Kidney capillary endothelial cell (primary cell): ENCODE data around the gene MT1H.
A peak's percentile ranks its signal among the peaks of the same experiment; 100 is the strongest.
"Not testable (repeated sequence)": the region's sequence is repeated elsewhere in the genome, so short reads cannot be mapped to it uniquely, and the experiment has no call there.

Source experiments
- DNase-seq: peaks from one replicate; pipeline ENCODE4 v3.0.0-alpha.2; 2018; ENCODE audit warnings: low spot score

MT1H gene

DNA sequence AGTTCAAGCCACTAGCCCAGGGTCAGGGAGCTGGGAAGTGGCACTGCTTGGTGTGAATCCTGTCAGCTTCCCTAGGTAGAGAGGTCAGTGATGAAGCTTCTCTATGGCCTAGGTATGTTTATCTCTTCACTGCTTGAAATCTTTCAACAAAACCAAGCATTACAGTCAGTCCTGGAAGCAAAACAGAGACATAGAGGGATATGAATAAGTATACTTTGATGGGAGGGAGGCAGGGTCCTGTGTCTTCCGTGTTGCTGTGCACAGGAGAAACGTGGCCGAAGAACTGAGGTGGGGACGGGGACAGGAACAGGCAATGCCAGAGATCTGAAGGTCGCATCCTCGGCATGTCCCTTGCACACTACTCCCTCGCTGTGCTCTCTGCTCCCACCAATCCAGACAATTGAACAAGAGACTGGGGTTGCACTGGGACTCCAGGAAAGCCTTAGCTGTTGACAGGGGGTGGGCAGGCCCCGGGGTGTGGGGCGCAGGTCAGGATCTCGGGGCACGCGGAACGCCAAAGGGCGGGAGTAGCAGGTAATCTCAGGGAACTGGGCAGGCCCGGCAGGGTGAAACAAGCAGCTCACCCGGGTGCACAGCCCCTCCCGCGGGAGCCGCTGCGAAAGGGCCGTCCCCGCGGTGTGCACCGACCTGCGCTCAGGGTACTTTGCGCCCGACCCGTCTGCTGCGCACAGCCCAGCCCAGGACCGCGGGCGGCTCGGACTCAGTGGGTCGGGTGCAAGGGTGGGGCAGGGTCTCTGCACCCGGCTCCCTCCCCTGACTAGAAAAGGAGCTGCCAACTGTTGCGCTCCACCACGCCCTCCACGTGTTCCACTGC lies at the start of gene MT1H:
TSS of gene MT1H (plus strand) at position 810 of the 835 bp plus-strand sequence. CDS start 71 bp downstream, outside the sequence.
- no peak for DNase-seq

DNA sequence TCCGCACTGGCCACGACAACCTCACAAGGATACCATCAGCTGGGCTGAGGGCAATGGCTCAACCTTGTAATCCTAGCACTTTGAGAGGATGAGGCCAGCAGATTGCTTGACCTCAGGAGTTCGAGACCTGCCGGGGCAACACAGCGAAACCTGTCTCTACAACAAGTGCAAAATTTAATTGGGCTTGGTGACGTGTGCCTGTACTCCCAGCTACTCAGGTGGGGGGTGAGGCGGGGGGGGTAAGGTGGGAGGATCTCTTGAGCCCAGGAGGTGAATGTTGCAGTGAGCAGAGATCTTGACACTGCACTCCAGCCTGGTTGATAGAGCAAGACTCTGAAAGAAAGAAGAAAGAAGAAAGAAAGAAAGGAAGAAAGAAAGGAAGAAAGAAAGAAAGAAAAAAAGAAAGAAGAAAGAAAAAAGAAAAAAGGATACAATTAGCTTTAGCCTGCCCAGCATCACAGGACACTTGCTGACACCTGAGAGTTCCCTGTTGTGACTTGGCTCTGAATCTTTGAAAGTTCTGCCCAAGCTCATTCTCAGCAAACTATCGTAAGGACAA lies 49.2 kb upstream of the MT1H start:
- no peak for DNase-seq

GRCh38 chr16:56621665-56622445 lies 47.8 kb upstream of the MT1H start:
- not testable (repeated sequence) for DNase-seq

GRCh38 chr16:56623184-56623583 lies 46.4 kb upstream of the MT1H start:
- not testable (repeated sequence) for DNase-seq

DNA sequence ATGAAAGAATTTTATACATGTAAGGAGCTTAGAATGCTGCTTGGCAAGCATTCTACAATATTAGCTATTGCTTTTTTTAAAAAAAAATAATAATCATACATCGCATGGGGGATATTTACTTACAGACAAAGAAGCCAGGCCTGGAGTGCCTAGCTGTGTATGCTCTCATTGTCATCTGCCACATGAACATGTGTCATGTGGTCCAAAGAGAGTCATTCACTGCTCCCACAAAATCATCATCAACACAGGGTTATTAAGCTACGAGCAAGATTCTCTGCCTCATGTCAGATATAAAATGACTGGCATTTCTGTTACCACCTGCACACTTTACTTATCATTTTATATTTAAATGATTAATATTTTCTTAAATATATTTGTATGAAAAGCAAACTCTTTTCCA lies 46.0 kb upstream of the MT1H start:
- DNase-seq: no peak

DNA sequence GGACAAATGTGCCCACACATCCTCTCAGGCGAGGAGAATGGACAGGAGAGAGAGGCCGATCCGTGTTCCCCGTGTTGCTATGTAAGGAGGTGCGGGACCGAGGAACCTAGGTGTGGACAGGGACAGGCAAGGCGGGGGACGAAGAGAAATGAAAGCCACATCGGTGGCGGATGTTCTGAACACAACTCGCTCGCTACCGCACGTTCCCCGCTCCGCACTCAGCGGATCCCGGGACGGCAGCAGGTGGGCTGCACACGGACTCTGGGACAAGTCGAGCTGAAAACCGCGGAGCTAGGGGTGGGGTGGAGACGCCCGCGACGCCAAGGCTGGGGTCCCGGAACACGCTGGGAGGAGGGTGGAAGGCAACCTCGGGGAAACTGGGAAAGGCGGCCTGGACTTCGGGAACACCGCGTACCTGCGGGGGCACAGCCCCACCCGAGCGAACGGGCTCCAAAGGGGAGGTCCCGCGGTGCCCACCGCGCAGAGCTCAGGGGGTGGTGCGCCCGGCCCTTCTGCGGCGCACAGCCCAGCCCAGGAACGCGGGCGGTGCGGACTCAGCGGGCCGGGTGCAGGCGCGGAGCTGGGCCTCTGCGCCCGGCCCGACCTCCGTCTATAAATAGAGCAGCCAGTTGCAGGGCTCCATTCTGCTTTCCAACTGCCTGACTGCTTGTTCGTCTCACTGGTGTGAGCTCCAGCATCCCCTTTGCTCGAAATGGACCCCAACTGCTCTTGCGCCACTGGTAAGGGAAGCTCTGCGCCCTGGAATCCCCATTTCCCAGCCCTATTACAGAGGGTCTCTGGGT lies 44.3 kb upstream of the MT1H start, which contains the start of gene MT1E:
TSS of gene MT1E (plus strand) at position 642 of the 803 bp plus-strand sequence. CDS start at position 713, 71 bp downstream.
- DNase-seq: peak; percentile 79

- no peak for DNase-seq
Observed at GRCh38 chr16:56625943-56626654, 43.5 kb upstream of the MT1H start.

GRCh38 chr16:56626685-56627084 lies 42.9 kb upstream of the MT1H start:
- DNase-seq: no peak

GRCh38 chr16:56628486-56629350 lies 40.9 kb upstream of the MT1H start:
- DNase-seq: no peak

- DNase-seq: no peak
Observed at GRCh38 chr16:56629531-56629930, 40.1 kb upstream of the MT1H start.

GRCh38 chr16:56630134-56630533 lies 39.5 kb upstream of the MT1H start:
- DNase-seq: no peak

DNA sequence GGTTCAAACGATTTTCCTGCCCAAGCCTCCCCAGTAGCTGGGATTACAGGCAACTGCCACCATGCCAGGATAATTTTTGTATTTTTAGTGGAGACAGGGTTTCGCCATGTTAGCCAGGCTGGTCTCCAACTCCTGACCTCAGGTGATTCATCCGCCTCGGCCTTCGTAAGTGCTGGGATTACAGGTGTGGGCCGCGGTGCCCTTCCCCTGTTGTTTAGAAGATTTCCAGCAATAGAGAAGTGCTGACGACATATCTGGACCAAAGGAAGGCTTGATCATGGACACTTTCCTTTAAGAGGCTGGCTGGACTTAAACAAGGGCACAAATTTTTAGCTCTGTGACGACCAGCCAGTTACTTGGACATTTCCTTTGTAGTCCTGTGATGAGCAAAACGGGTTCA lies 38.4 kb upstream of the MT1H start:
- no peak for DNase-seq

- no peak for DNase-seq
Observed at GRCh38 chr16:56631832-56632155, 37.8 kb upstream of the MT1H start.

DNA sequence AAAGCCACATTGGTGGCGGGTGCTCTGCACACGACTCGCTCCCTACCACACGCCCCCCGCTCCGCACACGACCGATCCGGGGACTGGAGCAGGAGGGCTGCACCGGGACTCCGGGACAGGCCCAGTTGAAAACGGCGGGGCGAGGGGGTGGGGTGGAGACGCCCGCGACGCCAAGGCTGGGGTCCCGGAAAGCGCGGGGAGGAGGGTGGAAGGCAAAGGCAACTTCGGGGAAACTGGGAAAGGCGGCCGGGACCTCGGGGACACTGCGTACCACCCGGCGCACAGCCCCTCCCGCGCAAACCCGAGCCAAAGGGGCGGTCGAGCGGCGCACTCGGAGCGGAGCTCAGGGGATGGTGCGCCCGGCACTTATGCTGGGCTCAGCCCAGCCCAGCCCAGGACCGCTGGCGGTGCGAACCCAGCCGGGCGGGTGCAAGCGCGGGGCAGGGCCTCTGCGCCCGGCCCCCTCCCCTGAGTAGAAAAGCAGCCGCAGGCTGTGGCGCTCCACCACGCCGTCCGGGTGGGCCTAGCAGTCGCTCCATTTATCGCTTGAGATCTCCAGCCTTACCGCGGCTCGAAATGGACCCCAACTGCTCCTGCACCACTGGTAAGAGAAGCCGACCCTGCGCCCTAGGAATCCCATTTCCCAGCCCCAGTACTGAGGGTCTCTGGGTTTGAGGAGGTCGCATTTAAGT lies 37.3 kb upstream of the MT1H start, which contains the start of gene MT1M:
TSS of gene MT1M (plus strand) at position 504 of the 692 bp plus-strand sequence. CDS start at position 577, 73 bp downstream.
- DNase-seq: no peak

- no peak for DNase-seq
Observed at GRCh38 chr16:56632848-56633365, 36.7 kb upstream of the MT1H start.

DNA sequence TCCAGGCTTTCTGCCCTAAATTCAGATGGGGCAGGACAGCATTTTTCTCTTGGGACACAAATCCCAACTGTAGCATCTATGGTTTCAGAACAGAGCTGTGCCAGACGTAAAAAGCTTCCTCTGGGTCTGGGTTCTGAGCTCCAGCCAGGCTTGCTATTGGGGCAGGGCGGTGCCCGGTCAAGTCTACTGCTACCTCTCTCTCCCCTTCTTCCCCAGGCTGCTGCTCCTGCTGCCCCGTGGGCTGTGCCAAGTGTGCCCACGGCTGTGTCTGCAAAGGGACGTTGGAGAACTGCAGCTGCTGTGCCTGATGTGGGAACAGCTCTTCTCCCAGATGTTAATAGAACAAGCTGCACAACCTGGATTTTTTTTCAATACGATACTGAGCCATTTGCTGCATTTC lies 36.1 kb upstream of the MT1H start:
- DNase-seq: no peak

- no peak for DNase-seq
Observed at GRCh38 chr16:56634715-56635440, 34.7 kb upstream of the MT1H start.

DNA sequence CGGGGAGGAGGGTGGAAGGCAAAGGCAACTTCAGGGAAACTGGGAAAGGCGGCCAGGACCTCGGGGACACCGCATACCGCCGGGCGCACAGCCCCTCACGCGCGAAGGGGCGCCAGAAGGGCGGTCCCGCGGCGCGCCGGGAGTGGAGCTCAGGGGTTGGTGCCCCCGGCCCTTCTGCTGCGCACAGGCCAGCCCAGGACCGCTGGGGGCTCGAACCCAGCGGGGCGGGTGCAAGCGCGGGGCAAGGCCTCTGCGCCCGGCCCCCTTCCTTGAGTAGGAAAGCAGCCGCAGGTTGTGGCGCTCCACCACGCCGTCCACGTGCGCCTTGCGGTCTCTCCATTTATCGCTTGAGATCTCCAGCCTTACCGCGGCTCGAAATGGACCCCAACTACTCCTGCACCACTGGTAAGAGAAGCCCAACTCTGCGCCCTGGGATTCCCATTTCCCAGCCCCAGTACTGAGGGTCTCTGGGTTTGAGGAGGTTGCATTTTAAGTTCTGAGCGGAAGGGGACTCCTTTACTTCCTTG lies 34.1 kb upstream of the MT1H start:
- no peak for DNase-seq
